SK-N-DZ (cell line): Measurements from ENCODE around the gene HSPA4L.

Experiments
- DNase-seq: peaks from one replicate; pipeline ENCODE4 v3.0.0-alpha.2; 2015; ENCODE audit warnings: low spot score

Gene HSPA4L

DNA sequence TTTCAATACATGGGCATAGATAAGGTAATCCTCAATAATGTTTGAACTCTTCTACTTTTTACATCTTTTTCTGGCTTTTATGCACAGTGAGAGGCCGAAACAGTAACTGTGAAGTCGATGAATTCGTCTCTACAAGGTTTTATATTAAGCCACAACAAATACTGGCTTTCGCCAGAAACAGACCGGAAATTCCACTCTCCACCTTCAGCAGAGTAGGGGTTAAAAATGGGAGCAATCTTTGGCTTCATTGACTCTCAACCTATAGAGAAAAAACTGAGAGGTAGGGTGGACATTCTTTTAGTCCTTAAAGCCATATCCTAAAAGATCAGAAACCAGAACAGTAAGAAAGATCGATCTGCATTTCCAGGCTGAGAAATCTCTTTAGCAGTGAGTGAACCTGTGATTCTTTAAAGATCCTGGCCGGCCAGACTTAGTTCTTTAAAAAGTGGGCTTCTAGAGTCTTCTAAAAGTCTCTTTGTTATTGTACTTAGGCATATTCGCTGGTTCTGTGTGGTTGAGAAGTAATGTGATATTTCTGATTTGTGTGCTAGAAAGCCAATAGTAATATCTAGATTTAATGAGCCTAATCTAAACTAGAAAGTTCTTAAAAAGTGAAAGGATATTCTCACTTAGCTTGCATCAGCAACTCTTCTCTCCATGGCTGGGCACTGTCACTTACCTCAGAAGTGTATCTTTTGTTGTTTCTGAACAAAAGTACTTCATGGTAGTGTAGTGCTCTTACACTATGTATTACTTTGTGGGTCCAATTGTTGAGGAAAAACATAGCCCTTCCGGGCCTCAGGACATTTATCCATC is 2.0 kb downstream of the HSPA4L start:
- no peak for DNase-seq

DNA sequence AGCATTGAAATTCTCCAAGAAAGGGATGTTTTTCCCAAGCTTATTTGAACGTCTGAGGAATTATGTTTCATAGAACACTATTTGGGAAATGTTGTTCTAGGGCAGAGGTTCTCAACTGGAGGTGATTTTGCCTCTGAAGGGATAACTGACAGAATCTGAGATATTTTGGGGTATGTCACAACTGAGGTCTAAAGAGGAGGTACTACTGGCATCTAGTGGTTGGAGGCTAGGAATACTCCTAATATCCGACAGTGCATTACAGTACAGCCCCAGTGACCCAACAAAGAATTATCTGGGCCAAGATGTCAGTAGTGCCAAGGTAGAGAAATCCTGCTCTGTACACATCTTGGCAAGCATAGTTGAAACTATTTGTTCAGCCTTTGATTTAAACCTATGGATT is 6.4 kb downstream of the HSPA4L start:
- no peak for DNase-seq

DNA sequence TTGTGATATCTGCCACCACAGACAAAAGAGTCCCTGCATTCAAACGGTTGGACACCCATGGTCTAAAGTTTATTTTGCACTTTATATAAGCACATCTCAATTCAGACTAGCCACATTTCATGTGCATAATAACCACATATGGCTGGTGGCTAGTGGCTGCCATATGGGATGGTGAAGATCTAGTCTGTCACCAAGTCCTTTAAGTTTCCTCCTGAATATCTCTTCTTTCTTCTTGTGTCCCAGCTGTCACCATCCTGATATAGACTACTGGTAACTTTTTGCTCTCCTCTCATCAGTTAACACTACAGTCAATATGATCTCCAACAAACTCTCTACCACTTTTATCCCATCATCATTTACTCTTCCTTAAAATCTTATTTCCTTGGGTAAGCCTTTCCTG is 9.3 kb downstream of the HSPA4L start:
- no peak for DNase-seq

DNA sequence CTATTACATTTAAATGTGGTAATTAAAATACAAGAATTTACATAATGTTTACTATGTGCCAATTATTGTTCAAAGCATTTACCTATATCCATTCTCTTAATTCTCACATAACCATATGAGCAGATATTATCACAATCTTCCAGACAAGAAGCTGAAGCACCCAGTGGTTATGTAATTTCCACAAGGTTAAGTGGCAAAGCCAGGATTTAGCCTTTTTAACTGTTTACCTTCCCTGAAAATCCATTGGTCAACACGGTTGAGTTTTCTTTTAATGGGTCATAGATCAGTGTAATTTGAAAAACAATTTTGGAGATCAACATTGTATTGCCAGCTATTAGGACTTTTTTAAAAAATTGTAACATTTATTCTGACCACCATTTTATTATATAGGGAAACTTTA is 11.4 kb downstream of the HSPA4L start:
- no peak for DNase-seq

DNA sequence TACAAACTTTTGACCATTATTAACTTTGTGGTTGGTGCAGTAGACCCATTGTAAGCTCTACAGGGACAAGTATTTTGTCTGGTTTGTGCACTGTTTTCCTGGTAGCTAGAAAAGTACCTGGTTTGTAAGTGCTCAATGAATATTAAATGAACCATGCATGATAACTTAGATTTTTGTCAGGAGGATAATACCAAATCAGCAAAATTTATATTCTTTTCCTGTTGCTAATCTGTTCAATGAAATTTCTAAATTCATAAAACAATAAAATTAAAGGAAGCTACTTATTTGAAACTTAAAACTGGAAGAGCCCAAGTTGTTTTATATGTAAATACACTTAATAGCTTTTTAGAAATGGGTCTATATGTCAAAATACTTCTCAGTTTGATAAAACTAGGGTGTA is 17.6 kb downstream of the HSPA4L start:
- no peak for DNase-seq

DNA sequence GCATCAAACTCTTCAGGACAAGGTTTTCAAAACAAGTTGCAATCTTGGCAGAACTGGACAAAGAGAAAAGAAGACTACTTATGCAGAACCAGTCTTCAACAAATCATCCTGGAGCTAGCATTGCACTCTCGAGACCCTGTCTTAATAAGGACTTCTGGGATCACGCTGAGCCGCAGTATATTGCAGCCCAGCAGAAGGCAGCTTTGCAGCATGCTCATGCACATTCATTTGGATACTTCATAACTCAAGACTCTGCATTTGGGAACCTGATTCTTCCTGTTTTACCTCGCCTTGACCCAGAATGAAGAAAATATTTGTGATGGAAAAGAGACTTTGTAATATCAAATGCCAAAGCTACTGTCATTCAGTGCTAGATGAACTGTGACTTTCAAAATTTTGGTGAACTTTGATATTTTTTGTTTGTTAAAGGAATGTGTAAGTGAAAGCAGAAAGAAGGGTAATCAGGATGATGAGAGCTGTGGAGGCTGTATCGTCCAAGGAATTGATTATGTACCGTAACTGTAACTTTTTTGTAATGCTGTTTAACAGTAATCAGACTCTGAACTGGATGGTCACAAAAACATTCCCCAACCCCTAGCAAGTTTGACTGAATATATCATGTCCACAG is 27.2 kb downstream of the HSPA4L start:
- no peak for DNase-seq

DNA sequence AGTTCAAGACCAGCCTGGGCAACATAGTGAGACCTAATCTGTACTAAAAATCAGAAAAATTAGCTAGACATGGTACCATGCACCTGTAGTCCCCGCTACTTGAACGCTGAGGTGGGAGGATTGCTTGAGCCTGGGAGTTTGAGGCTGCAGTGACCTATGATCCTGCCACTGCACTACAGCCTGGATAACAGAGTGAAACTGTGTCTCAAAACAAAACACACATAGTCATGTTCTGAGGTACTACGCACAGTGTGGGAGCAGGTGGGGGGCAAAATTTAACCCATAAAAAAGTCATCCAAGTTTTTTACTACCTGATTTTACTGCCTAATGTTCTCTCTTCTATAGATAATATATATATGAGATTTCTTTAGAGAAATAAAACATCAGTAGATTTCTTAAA is 28.4 kb downstream of the HSPA4L start:
- DNase-seq = no peak

DNA sequence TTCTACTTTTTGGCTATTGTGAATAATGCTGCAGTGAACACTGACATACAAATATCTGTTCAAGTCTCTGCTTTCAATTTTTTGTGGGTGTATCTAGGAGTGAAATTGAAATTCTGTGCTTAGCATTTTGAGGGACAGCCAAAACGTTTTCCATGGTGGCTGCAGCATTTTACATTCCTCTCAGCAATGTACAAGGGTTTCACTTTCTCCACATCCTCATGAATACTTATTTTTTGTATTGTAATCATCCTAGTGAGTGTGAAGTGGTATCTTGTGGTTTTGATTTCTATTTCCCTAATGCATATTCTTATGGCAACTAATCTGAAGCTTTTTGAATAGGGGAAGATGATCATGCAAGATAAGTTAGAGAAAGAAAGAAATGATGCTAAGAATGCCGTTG is 40.3 kb downstream of the HSPA4L start:
- DNase-seq = no peak

DNA sequence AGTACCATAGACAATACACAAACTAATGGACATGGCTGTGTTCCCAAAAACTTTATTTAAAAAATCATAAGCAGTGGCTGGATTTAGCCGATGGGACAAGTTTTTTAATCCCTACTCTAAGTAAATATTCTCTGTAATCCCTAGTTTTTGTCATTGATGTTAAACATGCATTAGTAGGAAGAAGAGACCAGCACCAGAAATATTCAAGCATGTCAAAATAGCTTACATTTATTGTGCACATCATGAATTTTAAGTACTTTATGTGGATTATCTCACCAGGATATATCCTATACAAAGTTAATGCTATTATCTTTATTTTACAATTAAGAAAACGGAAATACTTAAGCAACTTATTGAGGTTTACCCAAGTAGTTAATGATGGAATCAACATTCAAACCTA is 46.0 kb downstream of the HSPA4L start:
- DNase-seq = no peak

DNA sequence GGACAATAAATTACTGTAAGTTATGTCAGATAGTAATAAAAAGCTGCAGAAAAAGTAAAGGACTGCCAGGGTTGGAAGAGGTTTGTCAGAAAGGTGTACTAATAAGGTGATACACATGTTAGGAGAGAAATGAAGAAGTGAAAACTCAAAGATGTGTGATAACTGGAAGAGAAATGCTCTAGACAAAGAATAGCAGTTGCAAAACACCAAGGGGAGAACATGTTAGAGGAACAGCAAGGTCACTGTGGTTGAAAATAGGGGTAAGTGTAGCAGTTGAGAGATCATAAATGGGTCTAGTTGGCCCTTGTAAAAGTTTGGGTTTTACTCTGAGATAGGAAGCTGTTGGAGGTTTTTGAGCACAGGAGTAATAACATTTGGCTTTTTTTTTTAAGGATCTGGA is 46.9 kb downstream of the HSPA4L start:
- DNase-seq = no peak

DNA sequence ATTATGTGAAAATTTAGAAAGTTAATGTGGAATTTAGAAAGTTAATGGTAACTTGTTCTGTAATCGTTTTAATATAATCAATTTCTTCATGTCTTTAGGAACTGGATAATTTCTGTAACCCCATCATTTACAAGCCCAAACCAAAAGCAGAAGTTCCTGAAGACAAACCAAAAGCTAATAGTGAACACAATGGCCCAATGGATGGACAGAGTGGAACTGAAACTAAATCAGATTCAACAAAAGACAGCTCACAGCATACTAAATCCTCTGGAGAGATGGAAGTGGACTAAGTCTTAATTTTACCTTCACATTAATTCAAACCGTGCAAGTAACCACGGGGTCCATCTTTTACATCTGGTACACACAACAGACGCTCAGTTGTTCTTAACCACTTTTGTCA is 50.5 kb downstream of the HSPA4L start:
- no peak for DNase-seq

DNA sequence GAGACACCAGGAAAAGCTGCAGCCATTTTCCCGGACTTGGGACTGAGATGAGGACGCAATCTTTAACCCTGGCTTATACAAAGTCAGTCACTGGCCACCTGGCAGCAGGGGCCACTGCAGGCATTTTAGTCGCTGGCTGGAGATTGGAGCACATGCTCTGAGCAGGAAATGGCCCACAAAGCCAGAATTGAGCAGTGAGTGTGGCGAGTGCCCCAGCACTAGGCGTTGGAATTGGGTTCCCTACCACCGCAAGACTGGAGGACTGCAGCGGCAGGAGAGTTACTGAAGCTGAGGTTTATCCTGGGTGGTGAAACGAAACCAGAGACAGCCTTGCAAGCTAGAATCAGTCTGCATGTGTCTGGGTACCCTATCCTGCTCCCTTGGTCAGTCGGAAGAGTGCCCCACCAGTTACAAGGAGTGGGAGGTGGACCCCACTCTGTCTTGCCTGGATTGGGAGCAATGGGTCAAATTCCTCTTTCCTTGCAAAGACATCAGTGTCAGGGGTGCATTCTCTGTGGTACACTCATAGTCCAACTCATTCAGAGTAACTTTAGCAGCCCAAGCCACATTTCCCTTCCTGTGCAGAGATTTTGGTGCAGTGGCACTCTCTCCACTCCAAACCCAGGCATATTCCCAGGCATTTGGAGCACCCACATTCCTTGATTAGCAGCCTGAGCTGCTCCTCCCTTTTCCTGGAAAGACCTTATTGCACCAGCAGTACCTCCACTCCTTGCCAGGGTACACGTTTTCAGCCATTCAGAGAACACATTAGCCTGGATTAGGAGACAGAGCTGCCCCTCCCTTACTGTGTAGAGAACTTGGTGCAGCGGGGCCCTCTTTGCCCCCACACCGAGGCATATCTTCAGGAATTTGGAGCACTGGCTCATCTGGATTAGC is 61.8 kb downstream of the HSPA4L start:
- DNase-seq = no peak

DNA sequence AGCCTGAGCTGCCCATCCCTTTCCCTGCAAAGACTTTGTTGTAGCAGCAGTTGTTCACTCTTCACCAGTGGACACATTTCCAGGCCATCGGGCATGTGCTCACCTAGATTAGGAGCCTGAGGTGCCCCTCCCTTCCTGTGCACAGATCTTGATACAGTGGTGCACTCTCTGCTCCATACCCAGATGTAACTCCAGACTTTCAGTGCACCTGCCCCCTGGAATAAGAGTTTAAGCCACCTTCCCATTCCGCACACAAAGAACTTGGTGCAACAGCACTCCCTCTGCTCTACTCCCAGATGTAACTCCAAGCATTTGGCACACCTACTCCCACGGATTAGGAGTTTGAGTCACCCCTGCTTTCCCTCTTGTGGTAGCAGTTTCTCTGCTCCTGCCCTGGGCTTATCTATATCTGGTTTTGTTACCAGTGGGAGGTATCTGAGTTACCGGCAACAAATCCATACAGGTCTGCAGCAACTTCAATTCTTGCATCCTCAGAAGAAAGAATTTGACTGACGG is 62.5 kb downstream of the HSPA4L start:
- no peak for DNase-seq

DNA sequence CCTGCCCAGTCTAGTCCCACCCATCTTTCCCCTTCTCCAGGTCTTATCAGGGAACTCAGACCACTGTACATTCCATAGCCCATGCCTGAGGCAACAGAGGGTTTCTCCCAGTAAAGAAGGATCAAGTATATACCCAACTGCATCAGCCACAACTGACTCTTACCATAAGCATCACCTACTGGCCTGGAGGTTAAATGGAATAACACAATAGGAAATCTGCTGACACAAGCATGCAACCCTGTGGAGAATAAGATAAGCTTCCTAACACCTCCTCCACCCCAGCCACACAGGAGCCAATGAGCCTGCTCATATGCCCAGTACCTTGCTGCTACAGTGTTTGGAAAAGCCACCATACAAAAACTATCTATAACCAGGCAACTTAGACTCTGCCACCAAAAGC is 63.9 kb downstream of the HSPA4L start:
- no peak for DNase-seq

DNA sequence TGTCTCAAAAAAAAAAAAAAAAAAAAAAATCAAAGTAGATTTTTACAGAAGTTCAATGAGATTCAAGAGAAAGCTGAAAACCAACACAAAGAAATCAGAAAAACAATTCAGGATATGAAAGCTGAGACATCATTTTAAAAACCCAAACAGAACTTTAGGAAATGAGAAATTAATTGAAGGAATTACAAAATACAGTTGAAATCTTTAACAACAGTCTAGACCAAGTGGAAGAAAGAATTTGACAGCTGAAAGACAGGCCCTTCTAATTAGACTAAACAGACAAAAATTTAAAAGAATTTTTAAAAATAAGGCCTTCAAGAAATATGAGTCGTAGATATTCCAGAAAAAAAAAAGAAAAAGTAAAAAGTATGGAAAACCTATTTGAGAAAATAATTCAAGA is 64.6 kb downstream of the HSPA4L start:
- no peak for DNase-seq

DNA sequence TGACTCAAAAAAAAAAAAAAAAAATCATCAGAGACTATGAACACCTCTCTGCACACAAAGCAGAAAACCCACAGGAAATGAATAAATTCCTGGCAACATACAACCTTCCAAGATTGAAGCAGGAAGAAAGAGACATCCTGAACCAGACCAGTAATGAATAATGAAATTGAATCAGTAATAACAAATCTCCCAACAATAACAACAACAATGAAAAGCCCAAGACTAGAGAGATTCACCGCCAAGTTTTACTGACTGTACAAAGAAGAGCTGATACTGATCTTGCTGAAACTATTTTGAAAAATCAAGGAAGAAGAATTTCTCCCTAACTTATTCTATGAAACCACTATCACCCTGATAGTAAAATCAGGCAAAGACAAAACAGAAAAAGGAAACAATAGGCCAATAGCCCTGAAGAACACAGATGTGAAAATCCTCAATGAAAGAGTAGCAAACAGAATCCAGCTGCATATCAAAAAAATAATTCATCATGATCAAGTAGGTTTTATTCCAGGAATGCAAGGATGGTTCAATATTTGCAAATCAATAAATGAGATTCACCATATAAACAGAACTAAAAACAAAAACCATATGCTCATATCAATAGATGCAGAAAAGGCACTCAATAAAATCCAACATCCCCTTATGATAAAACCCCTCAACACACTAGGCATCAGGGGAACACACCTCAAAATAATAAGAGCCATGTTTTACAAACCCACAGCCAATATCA is 67.5 kb downstream of the HSPA4L start:
- DNase-seq = no peak

DNA sequence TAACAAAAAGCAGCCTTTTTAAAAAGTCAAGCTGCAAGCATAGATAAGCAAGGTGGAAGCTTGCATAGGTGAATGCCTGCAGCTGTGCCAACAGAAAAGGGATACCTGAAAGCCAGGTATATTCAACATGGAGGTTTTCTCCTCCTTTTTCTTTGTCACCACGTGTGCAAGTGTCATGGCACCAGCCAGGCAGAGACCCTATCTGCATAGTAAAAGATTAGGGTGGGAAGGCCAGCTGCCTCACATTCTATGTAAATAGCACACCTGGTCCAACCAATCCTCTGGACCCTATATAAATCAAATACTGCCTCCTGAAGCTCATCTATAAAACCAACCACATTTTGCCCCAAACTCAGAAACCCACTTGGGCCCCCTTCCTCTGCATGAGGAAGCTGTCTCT is 70.5 kb downstream of the HSPA4L start:
- DNase-seq = no peak

DNA sequence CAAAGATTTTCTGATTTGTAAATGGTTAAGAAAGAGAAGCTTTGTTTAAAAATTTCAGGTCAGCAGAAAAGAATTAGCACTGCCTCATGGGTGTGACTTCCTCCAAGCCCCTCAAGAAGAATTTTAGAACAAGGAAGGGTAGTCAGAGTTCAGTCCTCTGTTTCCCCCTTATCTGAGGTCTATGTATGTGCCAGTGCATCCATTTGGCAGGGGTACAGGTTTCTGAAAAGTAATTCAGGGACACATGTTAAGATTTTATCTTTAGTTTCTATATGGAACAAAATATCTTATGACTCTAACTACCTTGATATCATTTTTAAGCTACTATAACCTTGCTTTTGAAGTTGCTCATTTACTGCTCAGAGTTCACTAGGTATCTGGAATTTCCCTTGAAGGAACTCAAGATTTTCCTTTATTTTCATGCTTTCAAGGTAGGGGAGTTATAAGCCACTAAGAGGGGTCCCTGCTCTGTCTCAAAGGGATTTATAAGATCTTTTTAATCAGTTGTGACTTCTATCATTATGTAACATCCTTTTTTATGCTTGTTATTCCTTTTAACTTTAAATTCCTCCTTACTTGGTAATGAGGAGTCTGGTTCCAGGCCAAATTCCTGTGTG is 74.2 kb downstream of the HSPA4L start:
- no peak for DNase-seq

DNA sequence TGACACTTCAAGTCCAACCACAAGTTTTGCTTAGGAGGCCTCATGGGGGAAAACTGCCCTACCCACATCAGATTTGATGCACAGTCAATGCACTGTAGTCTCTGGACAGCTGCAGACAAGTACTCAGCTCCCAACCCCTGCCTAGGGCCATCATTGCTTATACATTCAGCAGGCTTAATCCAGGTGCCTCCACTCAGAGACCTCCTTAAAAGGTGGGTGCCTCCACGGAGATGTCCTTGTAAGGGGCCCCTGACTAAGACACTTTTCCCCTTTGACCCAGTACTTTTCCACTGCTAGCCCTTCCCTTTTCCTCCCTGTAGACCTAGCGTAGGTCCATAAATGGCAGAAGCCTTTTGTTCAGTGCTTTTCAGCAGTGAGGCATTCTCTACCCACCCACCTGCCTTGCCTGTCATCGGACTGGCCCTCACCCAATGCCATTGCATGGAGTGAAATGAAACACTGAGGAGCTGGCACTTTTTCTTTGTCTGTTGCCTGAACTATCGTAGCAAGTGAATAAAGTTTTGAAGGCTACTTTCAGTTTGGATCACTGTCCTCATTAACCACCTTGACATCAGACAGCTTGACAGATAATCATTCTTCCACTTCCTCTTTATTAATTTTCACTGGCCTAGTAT is 74.8 kb downstream of the HSPA4L start:
- DNase-seq = no peak

DNA sequence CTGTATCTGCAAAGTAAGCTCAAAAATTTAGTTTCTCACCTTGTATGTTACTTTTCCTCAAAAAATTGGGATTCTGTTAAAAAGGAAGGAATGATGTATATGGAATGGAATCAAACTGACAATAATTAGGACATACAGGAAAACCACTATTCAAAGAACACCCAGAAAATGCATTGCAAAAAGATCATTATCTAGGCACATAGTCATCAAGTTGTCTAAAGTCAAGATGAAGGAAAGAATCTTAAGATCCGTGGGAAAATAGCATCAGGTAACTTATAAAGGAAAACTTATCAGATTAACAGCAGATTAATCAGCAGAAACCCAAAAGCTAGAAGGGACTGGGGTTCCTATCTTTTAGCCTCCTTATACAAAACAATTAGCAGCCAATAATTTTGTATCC is 75.5 kb downstream of the HSPA4L start:
- no peak for DNase-seq

DNA sequence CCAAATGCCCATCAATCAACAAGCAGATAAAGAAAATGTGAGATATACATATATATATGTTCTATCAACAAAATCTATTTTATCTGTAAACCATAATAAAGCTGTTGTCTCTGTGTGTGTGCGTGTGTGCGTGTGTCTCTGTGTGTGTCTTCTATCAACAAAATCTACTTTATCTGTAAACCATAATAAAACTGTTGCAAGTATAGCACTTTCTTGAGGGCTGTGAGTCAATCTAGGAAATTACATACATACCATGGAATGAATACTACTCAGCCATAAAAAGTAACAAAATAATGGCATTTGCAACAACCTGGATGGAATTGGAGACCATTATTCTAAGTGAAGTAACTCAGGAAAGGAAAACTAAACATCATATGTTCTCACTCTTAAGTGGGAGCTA is 86.1 kb downstream of the HSPA4L start:
- no peak for DNase-seq
